Astrocyte of the cerebellum (primary cell): ENCODE measurements around the gene PKIG.

Experiments
- DNase-seq: peaks from one replicate; pipeline ENCODE4 v3.0.0-alpha.2; 2011; ENCODE audit warnings: low read depth
- H3K4me3 ChIP-seq: 2 replicates; pipeline ENCODE4 v1.5.1; 2011; ENCODE audit warnings: mild to moderate bottlenecking, low read depth, low read length, moderate library complexity
- in situ Hi-C: cut with HindIII; loops from 2 replicates; pipeline ENCODE4 v1.10.0; 2017; ENCODE audit warnings: low sequenced_read_pairs
- TF ChIP-seq, protein P1 (sequence below): IDR thresholded peaks from 2 replicates; pipeline ENCODE4 v1.5.1; 2012; ENCODE audit warnings: low read length, low read depth, moderate library complexity, mild to moderate bottlenecking; ENCODE audit errors: missing control alignments

PKIG gene

DNA sequence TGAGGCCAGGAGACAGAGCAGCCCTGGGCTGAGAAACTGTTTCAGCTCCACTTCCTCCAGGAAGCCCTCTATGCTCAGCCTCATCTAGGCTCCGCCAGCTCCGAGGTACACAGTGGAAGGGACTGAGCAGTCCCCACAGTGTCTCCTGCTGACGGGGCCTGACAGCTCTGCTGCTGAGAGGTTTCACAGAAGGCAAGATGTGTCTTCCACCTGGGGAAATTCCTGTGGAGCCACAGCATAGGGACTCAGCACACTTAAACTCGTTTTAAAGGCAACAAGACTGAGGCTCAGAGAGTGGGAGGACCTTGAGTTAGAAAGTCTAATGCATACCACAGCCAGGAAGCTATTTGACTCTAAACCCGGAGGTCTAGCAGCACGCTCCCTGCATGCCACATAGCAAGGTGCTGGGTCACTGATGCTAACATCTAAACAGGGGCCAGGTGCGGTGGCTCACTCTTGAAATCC lies 62.3 kb downstream of the PKIG start:
- in situ Hi-C loops, result no loop called here
- no peak overlapping the region for H3K4me3 ChIP-seq
- no peak for DNase-seq
- TF ChIP-seq, protein P1, sequence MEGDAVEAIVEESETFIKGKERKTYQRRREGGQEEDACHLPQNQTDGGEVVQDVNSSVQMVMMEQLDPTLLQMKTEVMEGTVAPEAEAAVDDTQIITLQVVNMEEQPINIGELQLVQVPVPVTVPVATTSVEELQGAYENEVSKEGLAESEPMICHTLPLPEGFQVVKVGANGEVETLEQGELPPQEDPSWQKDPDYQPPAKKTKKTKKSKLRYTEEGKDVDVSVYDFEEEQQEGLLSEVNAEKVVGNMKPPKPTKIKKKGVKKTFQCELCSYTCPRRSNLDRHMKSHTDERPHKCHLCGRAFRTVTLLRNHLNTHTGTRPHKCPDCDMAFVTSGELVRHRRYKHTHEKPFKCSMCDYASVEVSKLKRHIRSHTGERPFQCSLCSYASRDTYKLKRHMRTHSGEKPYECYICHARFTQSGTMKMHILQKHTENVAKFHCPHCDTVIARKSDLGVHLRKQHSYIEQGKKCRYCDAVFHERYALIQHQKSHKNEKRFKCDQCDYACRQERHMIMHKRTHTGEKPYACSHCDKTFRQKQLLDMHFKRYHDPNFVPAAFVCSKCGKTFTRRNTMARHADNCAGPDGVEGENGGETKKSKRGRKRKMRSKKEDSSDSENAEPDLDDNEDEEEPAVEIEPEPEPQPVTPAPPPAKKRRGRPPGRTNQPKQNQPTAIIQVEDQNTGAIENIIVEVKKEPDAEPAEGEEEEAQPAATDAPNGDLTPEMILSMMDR, result no peak

DNA sequence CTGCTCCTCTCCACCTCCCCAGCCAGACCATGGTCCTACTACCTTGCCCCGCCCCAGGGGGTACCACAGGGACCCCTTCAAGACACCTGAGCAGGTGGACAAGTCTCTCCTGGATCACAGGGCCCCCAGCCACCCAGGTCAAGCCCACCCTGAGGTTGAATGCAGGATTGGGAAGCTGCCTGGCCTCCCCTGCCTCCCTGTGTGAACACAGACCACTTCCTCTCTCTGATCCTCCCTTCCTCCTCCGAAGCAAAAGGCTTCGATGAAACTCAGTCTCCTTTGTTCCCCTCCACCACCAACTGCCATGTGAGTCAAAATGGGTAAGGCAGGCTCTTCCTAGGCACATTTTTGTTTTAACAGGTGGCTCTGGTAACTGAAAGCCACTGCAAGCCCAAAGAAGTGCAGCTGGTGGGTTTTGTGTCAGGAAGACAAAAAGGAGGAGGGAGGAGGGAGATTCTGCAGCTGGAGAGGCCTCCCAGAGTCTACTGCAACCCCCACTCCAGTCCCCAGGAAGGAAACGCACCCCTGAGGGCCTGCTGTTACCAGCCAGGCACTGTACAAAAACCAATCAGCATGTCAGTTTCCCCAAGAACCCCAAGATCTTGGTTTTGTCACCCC lies 63.8 kb downstream of the PKIG start:
- no peak for DNase-seq

DNA sequence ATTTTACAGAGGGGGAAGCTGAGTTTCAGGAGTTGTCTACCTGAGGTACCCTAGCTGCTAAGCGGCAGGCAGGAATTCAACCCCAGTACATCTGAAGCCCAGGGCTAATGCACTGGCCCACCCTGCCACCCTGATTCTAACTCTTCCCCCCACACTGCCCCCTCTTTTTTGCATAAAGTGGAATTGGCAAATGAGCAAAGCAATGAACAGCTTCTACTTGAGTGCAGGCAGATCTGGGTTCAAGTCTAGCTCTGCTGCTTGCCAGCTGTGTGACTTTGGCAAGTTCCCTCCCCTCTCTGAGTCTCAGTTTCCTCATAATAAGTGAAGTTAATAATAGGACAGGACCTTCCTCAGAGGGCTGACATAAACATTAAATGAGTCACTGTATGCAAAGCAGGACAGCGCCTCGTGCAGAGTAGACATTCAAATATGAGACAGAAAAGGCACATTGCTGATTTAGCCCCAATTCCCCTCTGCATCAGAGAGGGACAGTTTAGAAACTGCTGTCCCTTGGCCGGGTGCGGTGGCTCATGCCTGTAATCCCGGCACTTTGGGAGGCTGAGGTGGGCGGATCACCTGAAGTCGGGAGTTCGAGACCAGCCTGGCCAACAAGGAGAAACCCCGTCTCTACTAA lies 64.4 kb downstream of the PKIG start:
- in situ Hi-C loops, result no loop called here
- TF ChIP-seq, protein P1, result no peak
- no peak for DNase-seq
- no peak overlapping the region for H3K4me3 ChIP-seq

More for the DNA sequence above, 63.8 kb downstream of the PKIG start:
- TF ChIP-seq, protein P1, result no peak
- in situ Hi-C loops, result no loop called here
- H3K4me3 ChIP-seq, result no peak overlapping the region

DNA sequence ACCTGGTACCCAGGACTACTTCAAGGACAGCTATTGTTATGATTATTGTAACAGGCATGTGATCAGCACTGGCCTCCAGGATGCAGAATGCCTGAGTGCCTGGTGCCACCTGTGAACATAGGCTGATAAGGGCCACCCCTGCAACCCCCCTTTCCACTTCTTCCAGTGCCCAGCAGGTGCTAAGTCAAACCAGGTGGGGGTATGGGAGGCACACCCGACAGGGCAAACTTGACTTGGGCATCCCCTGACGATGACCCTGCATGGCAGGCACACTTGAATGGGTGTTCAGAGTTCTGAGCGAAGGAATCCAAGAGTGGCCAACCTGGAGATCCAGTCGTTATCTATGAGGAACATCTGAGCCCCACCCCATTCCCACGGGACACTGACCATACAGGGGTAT lies 65.7 kb downstream of the PKIG start:
- H3K4me3 ChIP-seq, result no peak overlapping the region
- no peak for DNase-seq
- in situ Hi-C loops, result no loop called here
- TF ChIP-seq, protein P1, result no peak

DNA sequence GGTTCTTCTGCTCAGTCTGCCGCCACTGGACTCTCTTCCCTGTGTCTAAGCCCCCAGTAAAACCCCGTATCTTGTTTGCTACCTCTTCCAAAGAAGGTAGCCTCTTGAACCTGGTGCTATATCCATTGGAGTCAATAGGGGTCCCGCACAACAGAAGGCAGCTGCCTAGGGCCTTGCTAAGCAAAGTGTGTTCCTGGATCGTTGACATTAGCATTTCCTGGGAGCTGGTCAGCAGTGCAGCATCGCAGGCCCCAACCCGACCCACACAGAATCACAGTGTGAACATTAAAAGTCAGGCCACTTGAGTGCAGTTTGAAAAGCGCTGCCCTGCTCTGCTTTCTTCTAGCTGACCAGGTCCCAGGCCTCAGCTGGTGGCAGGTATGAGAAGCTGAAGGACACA lies 66.2 kb downstream of the PKIG start:
- in situ Hi-C loops, result no loop called here
- TF ChIP-seq, protein P1, result no peak
- H3K4me3 ChIP-seq, result no peak overlapping the region
- DNase-seq, result no peak

DNA sequence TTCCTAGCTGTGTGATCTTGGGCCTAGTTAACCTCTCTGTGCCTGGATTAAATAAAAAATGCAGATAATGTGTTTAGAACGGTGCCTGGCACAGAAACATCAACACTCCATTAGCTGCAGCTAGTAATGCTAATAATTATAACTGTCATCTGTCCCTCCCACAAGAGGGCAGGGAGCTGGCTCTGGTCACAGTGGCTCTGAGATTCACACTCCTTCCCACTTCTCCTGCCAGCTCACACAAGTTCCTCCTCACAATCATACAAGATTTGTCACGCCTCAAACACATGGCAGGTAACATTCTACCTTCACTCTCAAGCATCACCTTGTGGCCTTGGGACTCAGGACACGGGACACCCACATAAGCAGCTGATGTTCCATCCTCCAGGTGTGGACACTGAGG lies 66.7 kb downstream of the PKIG start:
- TF ChIP-seq, protein P1, result no peak
- no peak for DNase-seq
- H3K4me3 ChIP-seq, result no peak overlapping the region
- in situ Hi-C loops, result no loop called here
